ENCODE measurements around the gene ASTN1.
"Not testable (repeated sequence)": the region's sequence is repeated elsewhere in the genome, so short reads cannot be mapped to it uniquely, and the experiment has no call there.

Gene ASTN1

DNA sequence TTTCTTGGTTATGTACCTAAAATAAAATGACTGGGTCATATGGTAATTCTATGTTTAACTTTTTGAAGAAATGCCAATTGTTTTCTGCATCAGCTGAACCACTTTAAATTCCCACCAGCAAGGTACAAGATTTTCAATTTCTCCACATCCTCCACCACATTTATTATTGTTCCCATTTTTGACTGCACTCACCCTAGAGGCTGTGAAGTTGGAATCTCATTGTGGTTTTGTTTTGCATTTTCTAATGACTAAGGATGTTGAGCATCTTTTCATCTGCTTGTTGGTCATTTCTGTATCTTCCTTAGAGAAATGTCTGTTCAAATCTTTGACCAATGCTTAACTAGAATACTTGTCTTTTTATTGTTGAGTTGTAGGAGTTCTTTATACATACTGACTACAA is 72.5 kb downstream of the ASTN1 start:
- ATAC-seq (no peak), DNase-seq (ENCODE audit: low spot score in 2 of 2) (no peak)
- Mint-ChIP-seq H3K36me3 (no peaks in the 10 kb centered on the region), H3K4me1 (no peaks in the 10 kb centered on the region), H3K27ac (no peak overlapping the region), H3K4me3 (no peak overlapping the region), H3K9me3 (peaks cover 7% of the 10 kb centered on the region)

- H3K9me3 Mint-ChIP-seq: peaks cover 7% of the 10 kb centered on the region
- DNase-seq (ENCODE audit: low spot score in 2 of 2) (no peak), ATAC-seq (no peak)
- no peaks in the 10 kb centered on the region for H3K4me1 Mint-ChIP-seq
- no peak overlapping the region for H3K4me3 Mint-ChIP-seq
- no peaks in the 10 kb centered on the region for H3K36me3 Mint-ChIP-seq
- H3K27ac Mint-ChIP-seq: no peak overlapping the region
Observed at GRCh38 chr1:177091040-177091439, 73.5 kb downstream of the ASTN1 start.

DNA sequence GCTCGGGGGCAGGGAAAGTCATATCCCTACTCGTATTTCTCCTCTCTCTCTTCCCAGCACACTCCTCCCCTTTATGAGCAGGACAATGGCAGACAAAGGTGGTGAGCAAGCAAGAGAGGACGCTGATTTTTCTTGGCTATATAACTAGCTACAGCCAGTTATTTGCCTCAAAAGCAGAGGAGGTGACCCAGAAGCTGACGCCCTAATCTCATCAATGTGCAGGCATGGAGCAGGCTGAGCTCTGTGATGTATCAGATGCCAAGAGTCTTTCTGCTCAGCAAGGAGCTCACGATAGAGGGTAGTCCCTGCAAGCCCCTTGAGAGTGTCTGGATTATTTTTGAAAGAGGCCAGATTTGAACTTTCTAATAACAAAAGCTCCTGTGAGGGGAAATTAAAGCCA is 75.5 kb downstream of the ASTN1 start:
- H3K9me3 Mint-ChIP-seq: peaks cover 11% of the 10 kb centered on the region
- H3K4me3 Mint-ChIP-seq: no peak overlapping the region
- no peaks in the 10 kb centered on the region for H3K4me1 Mint-ChIP-seq
- ATAC-seq: no peak
- H3K27ac Mint-ChIP-seq: no peak overlapping the region
- no peaks in the 10 kb centered on the region for H3K36me3 Mint-ChIP-seq
- DNase-seq (ENCODE audit: low spot score in 2 of 2): no peak

DNA sequence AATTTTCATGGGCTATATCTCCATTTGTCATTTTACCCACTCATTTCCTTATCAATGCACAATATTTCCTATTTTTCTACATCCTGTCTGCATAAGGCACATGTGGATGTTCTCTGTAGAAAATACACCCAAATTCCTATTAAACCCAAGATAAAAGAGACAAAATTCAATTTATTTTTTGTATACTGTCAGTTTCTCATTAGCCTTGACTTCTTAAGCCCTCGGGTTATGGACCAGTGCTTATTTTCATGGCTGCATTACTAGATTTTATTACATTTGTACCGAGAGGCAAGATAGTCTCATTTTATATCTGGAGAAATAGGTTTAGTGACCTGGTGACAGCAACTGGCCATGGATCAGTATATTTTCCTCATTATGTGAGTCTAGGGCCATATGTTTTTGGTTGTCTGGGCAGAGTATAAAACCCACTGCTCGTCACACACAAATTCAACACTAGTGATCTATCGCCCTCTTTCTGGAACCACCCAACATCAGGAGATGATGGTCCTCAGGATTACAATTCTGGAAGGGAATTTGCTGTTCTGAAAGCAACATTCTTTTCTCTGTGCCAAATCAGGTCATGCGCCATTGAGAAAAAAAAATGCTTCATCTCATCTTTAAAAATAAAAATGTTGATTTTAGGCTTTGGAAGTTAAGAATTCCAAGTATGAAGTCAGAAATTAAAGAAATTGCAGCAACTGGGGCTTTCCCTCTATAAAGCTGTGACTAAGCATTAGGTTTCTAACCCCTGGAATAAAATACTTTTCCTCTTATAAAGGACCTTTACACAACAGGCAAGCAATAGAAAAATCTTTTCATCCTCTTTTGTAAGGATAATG is 81.4 kb downstream of the ASTN1 start:
- DNase-seq (ENCODE audit: low spot score in 2 of 2): no peak
- ATAC-seq: no peak
- H3K4me3 Mint-ChIP-seq: no peak overlapping the region
- no peak overlapping the region for H3K27ac Mint-ChIP-seq
- no peaks in the 10 kb centered on the region for H3K36me3 Mint-ChIP-seq
- H3K4me1 Mint-ChIP-seq: no peaks in the 10 kb centered on the region
- peaks cover 11% of the 10 kb centered on the region for H3K9me3 Mint-ChIP-seq

GRCh38 chr1:177080564-177080963 is 83.9 kb downstream of the ASTN1 start:
- peaks cover 14% of the 10 kb centered on the region for H3K9me3 Mint-ChIP-seq
- ATAC-seq (no peak), DNase-seq (ENCODE audit: low spot score in 2 of 2) (no peak)
- H3K36me3 Mint-ChIP-seq: no peaks in the 10 kb centered on the region
- H3K4me1 Mint-ChIP-seq: no peaks in the 10 kb centered on the region
- H3K4me3 Mint-ChIP-seq: no peak overlapping the region
- no peak overlapping the region for H3K27ac Mint-ChIP-seq

DNA sequence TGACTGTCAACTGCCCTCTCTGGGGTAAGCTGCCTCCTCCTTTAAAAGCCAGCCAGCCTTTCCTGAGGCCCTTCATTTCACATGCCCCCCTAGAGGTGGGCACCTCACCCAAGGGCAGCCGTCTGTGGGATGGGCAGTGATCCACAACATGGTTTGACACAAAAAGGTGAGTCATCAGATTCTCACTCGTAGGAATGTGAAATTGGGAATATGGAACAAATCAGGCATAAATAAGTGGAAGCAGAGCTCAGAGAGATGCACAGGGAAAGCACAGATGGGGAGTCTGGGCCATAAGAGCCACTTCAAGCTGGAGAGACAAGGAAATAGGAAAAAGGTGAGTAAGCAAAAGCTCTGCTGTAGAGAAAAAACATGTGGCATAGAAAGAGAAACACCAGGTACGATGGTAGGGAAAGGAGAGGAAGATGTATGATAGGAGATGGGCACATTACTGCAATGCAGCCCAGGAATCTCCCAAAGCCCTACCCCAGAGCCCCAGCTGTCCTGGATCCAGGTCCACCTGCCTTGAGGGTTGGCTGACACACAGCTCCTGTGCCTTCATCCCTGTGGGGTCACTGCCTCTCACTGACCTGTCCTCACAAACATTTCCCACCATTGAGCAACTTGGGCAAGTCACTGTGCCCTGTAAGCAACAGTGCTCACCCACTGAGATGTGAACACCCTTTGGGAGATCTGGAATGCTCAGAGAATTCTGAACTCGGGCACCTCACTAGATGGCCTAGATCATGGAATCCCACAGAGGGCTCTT is 86.6 kb downstream of the ASTN1 start:
- ATAC-seq (no peak), DNase-seq (ENCODE audit: low spot score in 2 of 2) (no peak)
- no peak overlapping the region for H3K4me3 Mint-ChIP-seq
- no peaks in the 10 kb centered on the region for H3K36me3 Mint-ChIP-seq
- no peak overlapping the region for H3K27ac Mint-ChIP-seq
- no peaks in the 10 kb centered on the region for H3K4me1 Mint-ChIP-seq
- H3K9me3 Mint-ChIP-seq: peaks cover 10% of the 10 kb centered on the region

DNA sequence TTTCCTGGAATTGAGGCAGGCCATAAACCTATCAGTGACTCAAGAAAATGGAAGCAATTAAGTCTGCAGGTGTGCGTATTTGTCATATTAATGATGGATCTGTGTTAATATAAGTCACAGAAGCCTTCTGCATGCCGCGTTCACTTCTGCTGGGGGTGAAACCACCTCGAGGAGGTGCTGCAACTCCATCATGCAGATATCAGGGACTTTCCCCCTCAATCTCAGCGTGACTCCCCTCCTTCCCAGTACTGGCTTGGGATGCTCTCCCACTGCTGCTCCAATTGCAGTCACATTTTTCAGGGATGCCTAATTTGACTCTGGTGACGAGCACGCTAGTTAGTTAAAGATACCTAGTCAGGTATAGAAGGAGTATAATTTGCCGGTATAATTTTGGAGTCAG is 87.5 kb downstream of the ASTN1 start:
- no peak for ATAC-seq
- Mint-ChIP-seq H3K4me3 (no peak overlapping the region), H3K36me3 (no peaks in the 10 kb centered on the region), H3K27ac (no peak overlapping the region), H3K4me1 (no peaks in the 10 kb centered on the region), H3K9me3 (peaks cover 10% of the 10 kb centered on the region)
- DNase-seq (ENCODE audit: low spot score in 2 of 2): no peak

- DNase-seq (ENCODE audit: low spot score in 2 of 2); H3K36me3 Mint-ChIP-seq; H3K9me3 Mint-ChIP-seq; H3K4me1 Mint-ChIP-seq; H3K4me3 Mint-ChIP-seq; ATAC-seq; H3K27ac Mint-ChIP-seq: not testable (repeated sequence)
Observed at GRCh38 chr1:177074811-177075210, 89.7 kb downstream of the ASTN1 start.

GRCh38 chr1:177069490-177069889 is 95.0 kb downstream of the ASTN1 start:
- DNase-seq (ENCODE audit: low spot score in 2 of 2) (no peak), ATAC-seq (no peak)
- H3K27ac Mint-ChIP-seq: no peak overlapping the region
- no peaks in the 10 kb centered on the region for H3K36me3 Mint-ChIP-seq
- H3K4me1 Mint-ChIP-seq: no peaks in the 10 kb centered on the region
- no peak overlapping the region for H3K4me3 Mint-ChIP-seq
- H3K9me3 Mint-ChIP-seq: peaks cover 3% of the 10 kb centered on the region

- Mint-ChIP-seq H3K36me3 (no peaks in the 10 kb centered on the region), H3K27ac (no peak overlapping the region), H3K9me3 (peaks cover 3% of the 10 kb centered on the region), H3K4me1 (no peaks in the 10 kb centered on the region), H3K4me3 (no peak overlapping the region)
- DNase-seq (ENCODE audit: low spot score in 2 of 2): no peak
- ATAC-seq: no peak
Observed at GRCh38 chr1:177067752-177068410, 96.6 kb downstream of the ASTN1 start.

DNA sequence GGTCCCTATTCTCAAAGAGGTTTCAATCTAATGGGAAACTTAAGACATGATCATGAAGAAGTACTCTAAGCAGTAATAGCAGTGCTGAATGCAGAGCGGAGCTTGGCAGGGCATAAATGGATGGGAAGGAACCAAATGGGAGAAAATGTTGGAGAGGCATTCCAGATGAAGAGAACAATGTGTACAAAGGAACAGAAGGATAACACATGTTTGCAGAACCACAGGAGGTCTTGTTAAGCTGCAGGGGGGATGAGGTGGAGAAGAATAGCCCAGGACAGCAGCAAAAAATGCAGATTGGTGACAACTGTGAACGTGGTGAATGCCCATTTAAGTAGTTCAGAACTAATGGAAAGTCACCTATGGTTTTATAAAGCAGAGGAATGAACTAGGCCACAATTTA is 99.1 kb downstream of the ASTN1 start:
- no peaks in the 10 kb centered on the region for H3K36me3 Mint-ChIP-seq
- no peak for DNase-seq (ENCODE audit: low spot score in 2 of 2)

DNA sequence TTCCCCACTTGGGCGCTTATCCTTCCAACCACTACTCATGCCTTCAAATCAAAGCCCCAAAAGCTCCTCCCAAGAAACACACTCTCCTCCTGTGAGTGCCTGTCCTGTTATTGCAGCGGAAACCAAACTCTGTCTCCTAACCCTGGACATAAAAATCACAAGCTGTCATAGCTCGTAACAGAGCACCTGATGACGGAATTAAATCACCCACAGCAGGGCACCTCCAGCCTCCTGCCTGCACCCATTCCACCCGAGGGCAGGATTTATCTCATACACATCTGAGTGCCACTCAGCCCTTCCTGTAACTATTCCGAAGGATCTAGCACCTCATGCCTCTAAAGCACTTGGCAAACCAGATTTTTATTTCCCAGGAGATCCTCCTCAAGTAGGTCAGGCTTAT is 100.9 kb downstream of the ASTN1 start:
- no peaks in the 10 kb centered on the region for H3K36me3 Mint-ChIP-seq
- no peak overlapping the region for H3K4me3 Mint-ChIP-seq
- ATAC-seq: no peak
- no peaks in the 10 kb centered on the region for H3K4me1 Mint-ChIP-seq
- no peak for DNase-seq (ENCODE audit: low spot score in 2 of 2)
- H3K27ac Mint-ChIP-seq: no peak overlapping the region
- no peaks in the 10 kb centered on the region for H3K9me3 Mint-ChIP-seq

More for the DNA sequence above, 99.1 kb downstream of the ASTN1 start:
- ATAC-seq: no peak
- H3K4me1 Mint-ChIP-seq: no peaks in the 10 kb centered on the region
- no peaks in the 10 kb centered on the region for H3K9me3 Mint-ChIP-seq
- no peak overlapping the region for H3K4me3 Mint-ChIP-seq
- no peak overlapping the region for H3K27ac Mint-ChIP-seq

DNA sequence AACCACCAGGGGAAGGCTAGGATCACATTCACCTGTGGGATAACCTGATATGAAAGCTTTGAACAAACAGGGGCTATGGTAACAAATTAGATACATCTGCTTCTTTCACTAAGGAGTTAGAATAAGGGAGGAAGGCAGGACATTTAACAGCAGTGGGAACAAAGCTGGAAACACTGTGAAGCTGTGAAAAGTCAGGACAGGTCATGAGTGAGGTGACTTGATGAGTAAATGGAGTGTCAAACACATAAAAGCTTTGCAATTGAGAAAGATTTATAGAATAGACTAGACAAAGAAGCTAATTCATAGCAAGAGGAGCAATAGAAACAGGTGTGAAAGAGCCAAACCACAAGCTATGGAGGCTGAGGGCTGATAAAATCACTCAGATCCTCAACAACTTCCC is 110.0 kb downstream of the ASTN1 start:
- H3K4me1 Mint-ChIP-seq: no peaks in the 10 kb centered on the region
- H3K36me3 Mint-ChIP-seq: no peaks in the 10 kb centered on the region
- no peak overlapping the region for H3K4me3 Mint-ChIP-seq
- H3K9me3 Mint-ChIP-seq: no peaks in the 10 kb centered on the region
- DNase-seq (ENCODE audit: low spot score in 2 of 2) (no peak), ATAC-seq (no peak)
- H3K27ac Mint-ChIP-seq: no peak overlapping the region

DNA sequence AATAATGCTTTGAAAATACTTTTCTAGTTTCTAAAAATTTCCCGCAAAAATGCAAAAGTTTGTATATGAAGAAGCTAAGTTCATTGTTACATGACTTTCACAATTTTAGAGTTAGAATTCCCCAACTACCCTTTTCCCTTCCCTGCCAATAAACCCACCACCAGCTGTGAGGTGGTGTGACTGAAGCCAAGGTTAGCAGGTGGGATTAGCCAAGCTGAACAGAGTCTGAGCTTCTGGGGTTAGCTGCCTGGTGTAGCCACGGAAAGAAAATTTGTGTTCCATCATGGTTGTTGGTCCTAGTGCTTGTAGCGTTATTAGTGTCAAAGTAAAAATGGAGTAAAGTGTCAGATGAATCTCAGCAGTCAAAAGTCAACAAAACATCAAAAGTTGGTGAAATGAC is 110.9 kb downstream of the ASTN1 start:
- no peak overlapping the region for H3K4me3 Mint-ChIP-seq
- no peaks in the 10 kb centered on the region for H3K36me3 Mint-ChIP-seq
- no peak for ATAC-seq
- no peak overlapping the region for H3K27ac Mint-ChIP-seq
- no peaks in the 10 kb centered on the region for H3K4me1 Mint-ChIP-seq
- DNase-seq (ENCODE audit: low spot score in 2 of 2): no peak
- H3K9me3 Mint-ChIP-seq: peaks cover 2% of the 10 kb centered on the region

- Mint-ChIP-seq H3K27ac (no peak overlapping the region), H3K9me3 (peaks cover 13% of the 10 kb centered on the region), H3K4me1 (no peaks in the 10 kb centered on the region), H3K4me3 (no peak overlapping the region), H3K36me3 (no peaks in the 10 kb centered on the region)
- no peak for DNase-seq (ENCODE audit: low spot score in 2 of 2)
- ATAC-seq: no peak
Observed at GRCh38 chr1:177048314-177049069, 116.0 kb downstream of the ASTN1 start.
